Measurements from ENCODE around the gene LYL1. TPM values are rescaled to one million over a fixed set of nuclear protein-coding genes. Genes with fewer than 3 reads are reported as not detected.

The LYL1 gene
- total RNA-seq, 1 donor from 2014 or later = 4.0 TPM

- no peak overlapping the region for H3K4me3 ChIP-seq (ENCODE audit: low read depth, low read length)
- no peak for DNase-seq (ENCODE audit: low read depth)
- TF ChIP-seq, protein P1, sequence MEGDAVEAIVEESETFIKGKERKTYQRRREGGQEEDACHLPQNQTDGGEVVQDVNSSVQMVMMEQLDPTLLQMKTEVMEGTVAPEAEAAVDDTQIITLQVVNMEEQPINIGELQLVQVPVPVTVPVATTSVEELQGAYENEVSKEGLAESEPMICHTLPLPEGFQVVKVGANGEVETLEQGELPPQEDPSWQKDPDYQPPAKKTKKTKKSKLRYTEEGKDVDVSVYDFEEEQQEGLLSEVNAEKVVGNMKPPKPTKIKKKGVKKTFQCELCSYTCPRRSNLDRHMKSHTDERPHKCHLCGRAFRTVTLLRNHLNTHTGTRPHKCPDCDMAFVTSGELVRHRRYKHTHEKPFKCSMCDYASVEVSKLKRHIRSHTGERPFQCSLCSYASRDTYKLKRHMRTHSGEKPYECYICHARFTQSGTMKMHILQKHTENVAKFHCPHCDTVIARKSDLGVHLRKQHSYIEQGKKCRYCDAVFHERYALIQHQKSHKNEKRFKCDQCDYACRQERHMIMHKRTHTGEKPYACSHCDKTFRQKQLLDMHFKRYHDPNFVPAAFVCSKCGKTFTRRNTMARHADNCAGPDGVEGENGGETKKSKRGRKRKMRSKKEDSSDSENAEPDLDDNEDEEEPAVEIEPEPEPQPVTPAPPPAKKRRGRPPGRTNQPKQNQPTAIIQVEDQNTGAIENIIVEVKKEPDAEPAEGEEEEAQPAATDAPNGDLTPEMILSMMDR (conservative IDR thresholded peaks at IDR 0.05; ENCODE audit: low read depth, low read length) = no peak
Measured at GRCh38 chr19:13103581-13104359, 1.1 kb upstream of the LYL1 start.

GRCh38 chr19:13102416-13102665 lies 317 bp downstream of the LYL1 start:
- no peak for DNase-seq (ENCODE audit: low read depth)
- TF ChIP-seq, protein P1 (conservative IDR thresholded peaks at IDR 0.05; ENCODE audit: low read depth, low read length) = no peak
- no peak overlapping the region for H3K4me3 ChIP-seq (ENCODE audit: low read depth, low read length)

DNA sequence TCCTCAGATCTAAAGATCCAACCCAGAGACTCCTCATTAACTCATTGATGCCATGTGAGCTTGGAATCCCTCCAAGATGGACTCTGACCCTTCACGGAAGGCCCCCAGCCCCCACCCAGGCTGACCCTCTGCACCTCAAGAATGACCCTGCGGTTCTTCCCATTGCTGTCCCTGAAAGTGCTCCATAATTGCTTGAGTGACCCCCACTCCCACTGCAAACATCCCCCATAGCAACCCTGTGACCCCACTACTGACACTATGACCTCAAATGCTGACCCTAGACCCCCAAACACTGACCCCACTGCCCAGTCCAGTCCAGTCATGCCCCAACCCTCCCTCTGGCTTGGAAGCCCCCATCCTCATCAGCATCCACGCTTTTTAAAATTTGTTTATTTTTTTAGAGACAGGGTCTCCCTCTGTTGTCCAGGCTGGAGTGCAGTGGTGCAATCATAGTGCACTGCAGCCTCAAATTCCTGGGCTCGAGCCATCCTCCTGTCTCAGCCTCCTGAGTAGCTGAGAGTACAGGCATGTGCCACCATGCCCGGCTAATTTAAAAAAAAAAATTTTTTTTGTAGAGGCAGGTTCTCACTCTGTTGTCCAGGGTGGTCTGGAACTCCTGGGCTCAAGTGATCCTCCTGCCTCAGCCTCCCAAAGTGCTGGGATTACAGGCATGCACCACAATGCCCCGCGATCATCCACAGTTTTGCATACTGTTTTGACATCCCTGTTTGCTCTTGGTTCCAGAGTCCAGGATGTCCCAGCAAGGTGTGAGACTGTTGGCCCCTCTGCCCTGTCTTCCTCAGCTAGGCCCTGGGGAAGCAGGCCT lies 855 bp downstream of the LYL1 start:
- TF ChIP-seq, protein P1 (conservative IDR thresholded peaks at IDR 0.05; ENCODE audit: low read depth, low read length) = no peak
- no peak for DNase-seq (ENCODE audit: low read depth)
- no peak overlapping the region for H3K4me3 ChIP-seq (ENCODE audit: low read depth, low read length)

DNA sequence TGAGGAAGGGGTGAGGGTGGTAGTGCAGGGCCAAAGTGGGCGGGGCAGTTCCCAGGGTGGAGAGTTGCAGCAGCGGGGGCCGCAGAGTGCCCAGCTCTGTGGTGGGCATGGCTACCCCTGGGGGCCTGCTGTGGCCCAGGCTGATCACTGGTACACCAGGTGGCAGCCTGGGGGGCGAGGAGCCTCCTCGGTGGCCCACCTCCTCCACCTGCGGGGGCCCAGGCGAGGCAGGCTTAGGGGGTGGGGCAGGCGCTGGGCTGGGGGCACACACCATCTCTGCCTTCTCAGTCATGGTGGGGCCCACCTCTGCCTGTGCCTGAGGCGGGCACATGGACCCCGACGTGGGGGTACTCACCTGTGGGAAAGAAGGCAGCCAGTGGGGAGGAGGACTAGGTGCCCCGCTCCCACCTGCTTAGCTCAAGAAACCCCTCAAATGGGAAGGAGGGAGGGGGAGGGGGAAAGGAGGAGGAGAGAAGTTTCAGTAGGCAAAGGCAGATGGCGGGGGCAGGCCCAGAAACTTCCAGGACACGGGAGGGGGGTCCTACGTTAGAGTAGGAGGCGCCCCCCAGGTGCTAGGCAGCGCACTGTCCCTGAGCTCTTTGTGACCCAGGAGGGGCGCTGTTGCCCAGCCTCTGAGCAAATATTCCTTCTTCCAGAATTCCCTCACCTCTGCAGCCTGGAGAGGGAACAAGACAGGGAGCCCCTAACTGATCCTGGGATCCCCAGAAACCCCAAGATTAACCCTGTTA lies 1.6 kb downstream of the LYL1 start:
- DNase-seq (ENCODE audit: low read depth) = no peak
- no peak overlapping the region for H3K4me3 ChIP-seq (ENCODE audit: low read depth, low read length)
- TF ChIP-seq, protein P1 (conservative IDR thresholded peaks at IDR 0.05; ENCODE audit: low read depth, low read length) = peak; percentile 62

DNA sequence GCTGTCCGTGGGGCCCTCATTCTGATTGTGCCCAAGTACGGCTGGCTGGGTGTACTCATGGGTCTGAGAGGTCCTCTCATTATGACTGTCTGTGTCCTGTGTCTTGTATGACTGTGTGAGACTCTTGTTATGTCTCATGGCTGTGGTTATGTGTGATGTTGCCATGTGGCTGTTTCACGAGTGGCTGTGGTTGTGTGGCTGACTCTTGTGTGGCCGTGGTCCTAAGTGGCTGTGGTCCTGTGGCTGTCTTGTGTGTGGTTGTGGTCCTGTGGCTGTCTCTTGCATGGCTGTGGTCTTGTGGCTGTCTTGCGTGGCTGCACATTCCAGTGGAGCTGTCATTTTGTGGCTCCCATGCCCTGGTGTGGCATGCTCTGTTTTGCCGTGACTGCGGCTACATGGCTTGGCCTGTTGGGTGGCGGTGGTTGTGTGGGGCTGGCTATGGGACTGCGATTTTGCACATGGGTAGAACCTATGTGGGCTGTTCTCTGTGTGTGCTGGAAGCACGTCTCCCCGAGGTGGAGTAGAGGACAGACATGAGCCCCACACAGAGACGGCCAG lies 2.5 kb downstream of the LYL1 start:
- TF ChIP-seq, protein P1 (conservative IDR thresholded peaks at IDR 0.05; ENCODE audit: low read depth, low read length) = no peak
- no peak for DNase-seq (ENCODE audit: low read depth)

GRCh38 chr19:13099073-13099999 lies 3.3 kb downstream of the LYL1 start:
- TF ChIP-seq, protein P1 (conservative IDR thresholded peaks at IDR 0.05; ENCODE audit: low read depth, low read length) = no peak
- DNase-seq (ENCODE audit: low read depth) = no peak
- H3K4me3 ChIP-seq (ENCODE audit: low read depth, low read length) = no peak overlapping the region

More for the DNA sequence above, 2.5 kb downstream of the LYL1 start:
- no peak overlapping the region for H3K4me3 ChIP-seq (ENCODE audit: low read depth, low read length)
